GM19455 (cell line): Measurements from ENCODE around the gene DPP10.
"Not testable (repeated sequence)": the region's sequence is repeated elsewhere in the genome, so short reads cannot be mapped to it uniquely, and the experiment has no call there.

Experiments used
- ATAC-seq: cut with Tn5 transposase; IDR thresholded peaks from one replicate; pipeline ENCODE4 v1.9.1; 2021; ENCODE audit not compliant: unreplicated experiment

Gene DPP10

DNA sequence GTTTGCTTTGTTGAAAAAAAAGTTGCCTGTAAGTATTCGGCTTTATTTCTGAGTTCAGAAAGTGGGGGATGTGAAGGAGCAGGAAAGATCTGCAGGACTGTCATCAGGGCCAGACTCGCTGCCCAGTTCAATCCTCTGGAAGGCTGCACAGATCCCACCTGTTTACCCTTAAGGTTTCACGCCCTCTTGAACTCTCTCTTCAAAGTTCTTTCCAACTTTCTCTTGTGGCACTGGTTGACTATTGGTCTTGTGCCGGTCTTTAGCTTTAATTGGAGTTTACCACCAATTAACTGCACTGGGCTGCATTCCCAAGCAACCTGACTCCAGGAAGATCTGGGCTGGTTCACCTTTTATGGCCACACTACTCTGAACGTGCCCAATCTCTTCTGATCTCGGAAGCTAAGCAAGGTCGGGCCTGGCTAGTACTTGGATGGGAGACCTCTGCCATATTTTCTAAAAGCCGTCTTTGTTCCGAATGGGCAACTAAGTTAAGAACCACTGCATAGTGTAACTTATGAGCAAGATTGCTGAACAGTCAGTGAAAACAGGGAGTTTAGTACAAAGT is 495.0 kb downstream of the DPP10 start:
- no peak for ATAC-seq

DNA sequence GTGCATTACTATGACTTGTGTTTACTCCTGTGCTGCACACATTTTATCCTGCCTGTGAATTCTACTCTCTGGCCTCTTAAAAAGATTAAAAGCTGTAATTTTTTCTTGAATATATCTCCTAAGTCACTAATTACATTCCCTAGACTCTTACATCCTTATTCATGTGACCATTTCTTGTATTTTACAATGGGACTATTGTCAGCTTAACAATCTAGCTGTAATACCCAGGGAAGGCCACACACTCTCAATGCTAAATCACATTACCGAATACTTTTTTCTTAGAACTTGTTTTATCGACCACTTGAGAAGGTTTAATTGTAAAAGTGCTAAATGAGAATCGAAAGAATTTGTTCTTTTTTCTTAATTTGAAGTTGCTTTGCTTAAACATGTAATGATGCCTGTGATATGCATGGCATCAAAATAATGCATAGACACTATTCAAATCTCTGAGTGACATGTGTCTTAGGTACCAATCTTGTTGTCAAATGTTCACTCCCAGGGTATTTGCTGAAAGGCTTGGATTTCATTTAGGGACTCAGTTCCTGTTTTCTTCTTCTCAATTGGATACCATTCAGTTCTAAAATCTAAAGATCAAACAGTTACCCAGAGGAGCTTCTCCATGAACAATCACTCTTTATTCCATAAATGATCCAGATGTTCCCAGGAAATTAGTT is 498.5 kb downstream of the DPP10 start:
- ATAC-seq: no peak

- no peak for ATAC-seq
Observed at GRCh38 chr2:114949228-114949804, 506.9 kb downstream of the DPP10 start.

- no peak for ATAC-seq
Observed at GRCh38 chr2:114960389-114960788, 517.9 kb downstream of the DPP10 start.

DNA sequence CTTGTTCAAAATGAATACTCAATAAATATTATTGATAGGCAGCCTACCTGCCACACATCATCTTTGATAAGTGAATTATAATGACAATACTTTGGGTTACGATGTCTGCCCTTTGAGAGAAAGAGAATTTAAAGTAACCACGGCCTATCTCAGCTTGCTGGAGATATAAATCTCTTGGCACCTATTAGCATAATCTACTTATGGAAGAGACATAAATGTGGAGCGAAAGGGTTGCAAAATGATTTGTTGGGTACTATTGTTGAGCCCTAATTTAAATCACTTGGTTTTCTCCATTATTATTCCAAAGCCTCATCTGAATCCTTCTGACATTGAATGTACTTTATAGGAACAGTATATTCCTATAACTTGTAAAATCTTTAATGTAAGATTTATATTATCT is 520.1 kb downstream of the DPP10 start:
- ATAC-seq: no peak

GRCh38 chr2:114968748-114969400 is 526.4 kb downstream of the DPP10 start:
- no peak for ATAC-seq

- ATAC-seq: not testable (repeated sequence)
Observed at GRCh38 chr2:115004321-115004720, 561.9 kb downstream of the DPP10 start.

- no peak for ATAC-seq
Observed at GRCh38 chr2:115011721-115012120, 569.3 kb downstream of the DPP10 start.

DNA sequence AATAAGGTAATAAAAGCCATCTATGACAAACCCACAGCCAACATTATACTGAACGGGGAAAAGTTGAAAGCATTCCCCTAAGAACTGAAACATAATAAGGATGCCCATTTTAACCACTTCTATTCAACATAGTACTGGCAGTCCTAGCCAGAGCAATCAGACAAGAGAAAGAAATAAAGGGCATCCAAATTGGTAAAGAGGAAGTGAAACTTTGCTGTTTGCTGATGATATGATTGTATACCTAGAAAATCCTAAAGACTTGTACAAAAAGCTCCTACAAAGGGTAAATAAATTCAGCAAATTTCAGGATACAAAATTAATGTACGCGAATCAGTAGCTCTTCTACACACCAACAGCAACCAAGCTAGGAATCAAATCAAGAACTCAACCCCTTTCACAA is 579.6 kb downstream of the DPP10 start:
- ATAC-seq: not testable (repeated sequence)

- no peak for ATAC-seq
Observed at GRCh38 chr2:115034801-115035200, 592.4 kb downstream of the DPP10 start.

GRCh38 chr2:115036818-115037217 is 594.4 kb downstream of the DPP10 start:
- ATAC-seq: no peak

DNA sequence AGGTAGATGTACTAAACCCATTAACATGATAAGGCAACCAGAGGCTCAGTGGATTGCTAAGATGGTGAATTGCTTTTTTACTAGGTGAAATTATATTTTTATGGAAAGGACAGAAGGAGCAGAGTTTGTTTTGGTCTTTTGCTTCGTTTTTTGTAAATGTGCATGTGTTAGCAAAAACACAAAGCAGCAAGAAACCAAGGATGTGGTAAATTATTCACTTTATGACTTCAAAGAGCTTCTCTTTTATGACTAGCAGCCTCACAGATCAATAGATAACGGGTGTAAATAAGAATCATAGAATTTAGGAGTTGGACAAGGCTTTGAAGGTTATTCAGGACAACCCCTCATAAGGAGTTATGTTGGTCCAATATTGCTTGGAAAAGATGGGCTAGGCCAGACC is 615.0 kb downstream of the DPP10 start:
- no peak for ATAC-seq

DNA sequence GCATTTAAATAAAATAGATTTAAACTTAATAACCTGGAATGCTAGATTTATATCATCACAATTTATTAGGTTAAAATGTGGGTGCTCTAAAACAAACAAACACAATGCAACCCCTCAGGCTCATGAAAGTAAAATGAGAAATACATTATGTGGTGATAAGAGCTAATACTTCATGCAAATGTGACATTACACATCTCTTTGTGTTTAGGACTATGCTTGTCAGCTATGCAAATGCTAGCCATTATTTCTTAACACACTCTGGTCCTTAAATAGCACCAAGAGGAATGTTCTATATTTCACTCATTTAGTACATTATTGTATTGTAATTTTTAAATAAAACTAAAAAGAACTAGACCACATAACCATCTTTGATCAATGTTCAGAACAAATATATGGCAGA is 627.6 kb downstream of the DPP10 start:
- no peak for ATAC-seq

DNA sequence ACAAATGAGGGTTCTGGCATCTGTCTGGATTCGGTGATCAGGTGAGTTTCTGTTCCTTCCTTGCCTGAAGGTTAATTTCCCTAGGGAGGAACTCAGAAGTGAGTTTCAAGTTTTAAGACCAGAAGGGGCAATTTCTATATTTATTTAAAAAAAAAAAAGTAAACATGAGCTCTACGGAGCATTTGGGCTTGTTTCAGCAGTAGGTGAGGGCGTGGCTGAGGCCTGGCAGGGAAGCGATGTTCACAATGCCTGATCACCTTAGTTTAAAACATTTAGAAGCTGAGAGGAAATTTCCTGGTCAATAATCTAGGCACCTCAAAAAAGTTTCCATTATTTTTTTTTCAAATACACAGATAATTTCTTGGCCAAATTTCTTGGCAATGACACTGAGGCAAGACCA is 629.1 kb downstream of the DPP10 start:
- ATAC-seq: no peak

- no peak for ATAC-seq
Observed at GRCh38 chr2:115075800-115076199, 633.4 kb downstream of the DPP10 start.

- ATAC-seq: no peak
Observed at GRCh38 chr2:115077626-115078025, 635.2 kb downstream of the DPP10 start.

DNA sequence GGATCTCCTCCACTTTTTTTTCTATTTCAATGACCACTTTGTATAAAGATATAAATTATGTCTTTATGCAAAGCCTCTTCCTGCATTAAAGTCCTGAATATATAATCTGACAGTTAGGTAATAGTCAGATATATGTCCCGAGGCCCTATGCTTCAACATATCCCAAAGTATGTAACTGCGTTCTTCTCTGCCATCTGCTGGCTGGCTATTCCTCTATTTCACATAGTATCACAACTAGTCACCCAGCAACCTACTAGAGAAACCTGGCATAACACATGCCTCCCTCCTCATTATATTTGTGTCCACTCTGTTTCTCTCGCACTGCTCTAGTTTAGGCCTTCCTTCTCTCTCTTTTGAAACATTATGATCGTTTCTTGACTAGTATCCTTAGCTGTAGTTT is 640.8 kb downstream of the DPP10 start:
- ATAC-seq: no peak

DNA sequence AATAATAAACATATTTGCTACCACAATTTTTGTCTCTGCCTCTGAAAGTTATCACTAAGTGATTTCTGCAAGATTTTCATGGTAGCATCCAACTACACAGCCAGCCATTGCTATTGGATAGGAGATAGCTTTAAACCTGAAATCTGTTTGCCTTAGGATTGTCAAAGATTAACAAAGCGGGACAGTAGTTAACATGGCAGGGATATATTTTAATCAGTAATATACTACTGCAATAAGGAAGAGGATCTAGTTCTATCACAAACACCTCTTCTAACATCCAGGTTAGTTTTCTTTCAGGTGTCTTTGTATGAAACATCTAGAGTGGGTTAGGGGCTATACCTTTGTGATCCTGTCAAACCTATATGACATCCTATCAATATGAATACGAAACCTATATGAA is 641.3 kb downstream of the DPP10 start:
- no peak for ATAC-seq

DNA sequence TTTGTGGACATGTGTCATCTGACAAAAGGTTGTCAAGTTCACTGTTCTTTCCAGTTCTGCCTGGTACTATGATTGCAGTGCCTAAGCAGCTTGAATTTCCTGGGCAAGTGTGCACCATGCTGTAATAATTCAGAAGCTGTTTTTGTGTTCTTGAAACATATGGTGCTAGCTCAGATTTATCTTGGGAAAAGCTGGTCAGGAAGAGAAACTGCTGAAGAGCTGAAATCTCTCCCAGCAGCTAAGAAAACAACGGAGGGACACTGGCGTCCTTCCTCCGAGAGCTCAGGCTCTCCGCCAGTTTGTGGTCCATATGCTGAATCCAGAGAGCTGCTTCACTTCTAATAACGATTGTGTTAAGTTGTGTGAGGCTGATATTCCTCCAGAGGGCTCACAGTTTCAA is 642.0 kb downstream of the DPP10 start:
- no peak for ATAC-seq

DNA sequence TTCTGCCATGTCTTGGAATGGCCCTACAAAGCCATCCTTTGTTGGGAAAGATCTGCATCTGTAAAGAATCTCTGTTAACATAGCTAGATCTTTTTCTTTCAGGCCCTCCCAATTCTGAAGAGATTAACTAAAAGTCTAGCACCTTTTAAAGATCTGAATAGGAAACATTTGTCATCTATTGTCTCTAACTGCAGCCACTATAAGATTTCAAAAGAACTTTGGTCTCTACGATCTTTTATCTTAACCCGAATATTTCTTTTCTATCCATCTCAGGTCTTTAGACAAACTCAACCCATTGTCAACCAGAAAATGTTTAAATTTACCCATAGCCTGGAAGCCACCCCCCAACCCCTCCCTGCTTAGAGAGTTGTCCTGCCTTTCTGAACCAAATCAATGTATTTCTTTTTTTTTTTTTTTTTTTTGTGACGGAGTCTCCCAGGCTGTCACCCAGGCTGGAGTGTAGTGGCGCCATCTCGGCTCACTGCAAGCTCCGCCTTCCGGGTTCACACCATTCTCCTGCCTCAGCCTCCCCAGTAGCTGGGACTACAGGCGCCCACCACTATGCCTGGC is 643.7 kb downstream of the DPP10 start:
- not testable (repeated sequence) for ATAC-seq

GRCh38 chr2:115094441-115094840 is 652.0 kb downstream of the DPP10 start:
- ATAC-seq: no peak

GRCh38 chr2:115105966-115106365 is 663.5 kb downstream of the DPP10 start:
- ATAC-seq: no peak
